SK-N-SH treated with all-trans-retinoic acid at 6 μM for 48 hours (cell line): Measurements from ENCODE around the gene TCAF1.

Source experiments
- CREB5 ChIP-seq: fragments of 250-450 bp; sonication (Bioruptor Pico); IDR thresholded peaks from 2 replicates; pipeline ENCODE4 v1.5.1; 2020; ENCODE audit warnings: low read depth, mild to moderate bottlenecking, moderate library complexity
- GLIS3 ChIP-seq: fragments of 250-450 bp; sonication (Bioruptor Pico); IDR thresholded peaks from 2 replicates; pipeline ENCODE4 v1.5.0; 2020; ENCODE audit warnings: mild to moderate bottlenecking, moderate library complexity
- RARB ChIP-seq: fragments of 250-450 bp; sonication (Bioruptor Pico); IDR thresholded peaks from 2 replicates; pipeline ENCODE4 v1.8.0; 2021; ENCODE audit warnings: mild to moderate bottlenecking, moderate library complexity
- ZFP3 ChIP-seq: fragments of 250-450 bp; sonication (Bioruptor Pico); IDR thresholded peaks from 2 replicates; pipeline ENCODE4 v1.5.0; 2020; ENCODE audit warnings: mild to moderate bottlenecking, moderate library complexity
- ZNF8 ChIP-seq: fragments of 450-650 bp; formaldehyde crosslinking; IDR thresholded peaks from 2 replicates; pipeline ENCODE4 v1.5.0; 2020; ENCODE audit warnings: mild to moderate bottlenecking, moderate library complexity

- no peak for TF ChIP-seq ZFP3 (CRISPR knock-in tag)
- no peak for TF ChIP-seq RARB (CRISPR knock-in tag)
- no peak for TF ChIP-seq GLIS3 (CRISPR knock-in tag)
- no peak for TF ChIP-seq ZNF8 (CRISPR knock-in tag)
- TF ChIP-seq CREB5 (CRISPR knock-in tag), result no peak
Measured at GRCh38 chr7:143886826-143887477, 15.0 kb downstream of the TCAF1 start.
